GM19025 (cell line): ENCODE results near the gene RPL5.

Source experiments
- ATAC-seq: cut with Tn5 transposase; IDR thresholded peaks from one replicate; pipeline ENCODE4 v1.9.1; 2021; ENCODE audit warnings: mild to moderate bottlenecking, low read depth, moderate library complexity; ENCODE audit not compliant: unreplicated experiment

RPL5 gene

GRCh38 chr1:92851729-92852128 is 19.9 kb downstream of the RPL5 start:
- no peak for ATAC-seq

GRCh38 chr1:92853299-92853698 is 21.5 kb downstream of the RPL5 start:
- no peak for ATAC-seq

- no peak for ATAC-seq
These were observed 22.4 kb downstream of the RPL5 start for GRCh38 chr1:92854101-92854785.

- ATAC-seq: no peak
These were observed 23.4 kb downstream of the RPL5 start for GRCh38 chr1:92855236-92855635.

GRCh38 chr1:92857817-92858216 is 26.0 kb downstream of the RPL5 start:
- no peak for ATAC-seq

GRCh38 chr1:92858564-92859399 is 26.9 kb downstream of the RPL5 start:
- peak; percentile 50 for ATAC-seq

- no peak for ATAC-seq
These were observed 27.7 kb downstream of the RPL5 start for GRCh38 chr1:92859400-92860039.

- no peak for ATAC-seq
These were observed 30.8 kb downstream of the RPL5 start for GRCh38 chr1:92862605-92863004.

- no peak for ATAC-seq
These were observed 32.3 kb downstream of the RPL5 start for GRCh38 chr1:92864131-92864530.

- no peak for ATAC-seq
These were observed 38.8 kb downstream of the RPL5 start for GRCh38 chr1:92870591-92870990.

- no peak for ATAC-seq
These were observed 40.9 kb downstream of the RPL5 start for GRCh38 chr1:92872719-92873118.

- no peak for ATAC-seq
These were observed 43.1 kb downstream of the RPL5 start for GRCh38 chr1:92874987-92875386.

GRCh38 chr1:92876351-92876750 is 44.5 kb downstream of the RPL5 start:
- no peak for ATAC-seq

- ATAC-seq: no peak
These were observed 45.4 kb downstream of the RPL5 start for GRCh38 chr1:92877081-92877711.

GRCh38 chr1:92877792-92878191 is 46.0 kb downstream of the RPL5 start:
- peak; percentile 49 for ATAC-seq

GRCh38 chr1:92879316-92879968 is 47.6 kb downstream of the RPL5 start:
- no peak for ATAC-seq

- no peak for ATAC-seq
These were observed 49.6 kb downstream of the RPL5 start for GRCh38 chr1:92881391-92881790.

GRCh38 chr1:92882819-92883218 is 51.0 kb downstream of the RPL5 start:
- no peak for ATAC-seq

- ATAC-seq: no peak
These were observed 51.5 kb downstream of the RPL5 start for GRCh38 chr1:92883297-92883696.

GRCh38 chr1:92884195-92884594 is 52.4 kb downstream of the RPL5 start:
- ATAC-seq: no peak
